HG02970 (cell line): ENCODE measurements around the gene WNT5A.

Experiments used
- ATAC-seq: cut with Tn5 transposase; IDR thresholded peaks from one replicate; pipeline ENCODE4 v1.9.1; 2021; ENCODE audit warnings: mild to moderate bottlenecking, moderate library complexity, moderate number of reproducible peaks; ENCODE audit not compliant: unreplicated experiment, low FRiP score

WNT5A gene

DNA sequence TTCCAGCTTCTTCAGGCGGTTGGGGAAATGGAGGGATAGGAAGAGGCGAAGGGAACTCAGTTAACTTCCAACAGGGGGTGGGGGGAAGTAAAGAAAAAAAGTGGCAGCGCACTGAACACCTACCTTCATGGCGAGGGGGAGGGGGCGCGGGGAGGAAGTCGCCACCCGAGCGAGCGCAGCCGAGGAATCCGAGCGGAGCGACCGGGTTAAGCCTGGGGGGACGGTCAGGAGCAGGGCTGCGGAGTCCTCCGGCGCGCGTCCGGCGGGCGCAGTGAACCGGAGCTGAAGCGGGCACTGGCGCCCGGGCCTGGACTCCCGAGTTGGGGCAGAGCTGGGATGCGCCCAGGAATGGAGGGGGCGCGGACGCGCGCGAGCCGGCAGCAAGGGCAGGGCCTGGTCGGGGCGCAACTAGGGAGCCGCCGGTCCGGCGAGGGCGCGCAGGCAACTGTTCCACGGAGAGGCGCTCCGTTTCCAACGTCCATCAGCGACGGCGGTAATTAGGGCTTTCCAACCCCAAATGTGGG lies at the start of gene WNT5A:
TSS of gene WNT5A (minus strand) at position 450 of the 524 bp plus-strand sequence. CDS start at position 129, 321 bp downstream.
- ATAC-seq: no peak

- ATAC-seq: no peak
Observed at GRCh38 chr3:55534876-55535275, 47.8 kb upstream of the WNT5A start.

DNA sequence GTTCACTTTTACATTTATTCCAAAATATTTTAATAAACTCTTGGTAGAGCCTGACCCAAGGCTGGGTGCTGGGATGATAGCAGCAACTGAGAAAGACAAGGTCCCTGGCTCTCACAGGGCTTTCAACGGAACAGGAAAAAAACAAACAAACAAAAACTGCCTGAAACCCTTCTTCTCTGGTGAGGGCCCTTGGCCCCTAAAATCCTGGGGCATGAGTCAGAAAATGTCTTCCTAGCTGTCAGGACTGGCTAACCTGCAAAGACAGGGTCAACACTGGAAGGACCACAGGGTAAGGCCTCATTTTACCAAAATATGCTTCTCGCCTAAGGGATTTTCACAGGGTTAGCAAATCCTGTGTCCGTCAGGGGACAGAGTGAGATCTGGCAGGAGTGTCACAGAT lies 45.7 kb upstream of the WNT5A start:
- ATAC-seq: no peak

DNA sequence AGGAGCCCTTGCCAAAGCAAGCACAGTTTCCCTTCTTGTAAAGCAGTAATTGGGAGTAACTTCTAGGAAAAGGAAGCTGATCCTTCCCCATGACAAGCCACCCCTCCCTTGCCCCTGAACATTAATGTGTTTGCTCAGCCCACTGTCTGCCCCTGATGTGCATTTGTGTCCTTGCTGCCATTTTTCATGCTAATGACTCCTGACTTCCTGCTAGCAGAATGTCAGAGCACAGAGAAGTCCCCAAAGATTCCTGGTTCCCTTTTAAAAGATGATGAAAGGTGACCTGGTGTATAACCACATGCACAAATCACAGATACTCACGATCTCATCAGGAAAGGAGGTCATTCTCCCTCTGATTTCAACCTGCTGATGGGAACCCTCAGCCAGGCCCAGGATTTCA lies 44.2 kb upstream of the WNT5A start:
- no peak for ATAC-seq

DNA sequence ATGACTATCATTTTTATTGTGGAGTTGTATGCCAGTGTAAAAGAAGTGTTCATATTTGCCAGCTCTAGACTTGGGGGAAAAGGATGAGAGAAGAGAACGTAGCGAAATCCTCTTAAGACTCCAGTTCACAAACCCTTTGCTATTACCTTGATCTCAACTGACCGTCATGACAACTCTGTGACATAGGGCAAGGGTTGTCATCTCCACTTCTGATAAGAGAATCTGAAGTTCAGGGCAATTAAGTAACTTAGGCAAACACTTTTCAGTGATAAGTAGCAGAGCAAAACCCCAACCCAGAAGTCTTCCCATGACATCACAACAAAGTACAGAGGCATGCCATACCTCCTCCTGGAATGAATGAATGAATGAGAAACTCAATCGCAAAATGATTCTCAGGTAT lies 40.3 kb upstream of the WNT5A start:
- ATAC-seq: no peak

DNA sequence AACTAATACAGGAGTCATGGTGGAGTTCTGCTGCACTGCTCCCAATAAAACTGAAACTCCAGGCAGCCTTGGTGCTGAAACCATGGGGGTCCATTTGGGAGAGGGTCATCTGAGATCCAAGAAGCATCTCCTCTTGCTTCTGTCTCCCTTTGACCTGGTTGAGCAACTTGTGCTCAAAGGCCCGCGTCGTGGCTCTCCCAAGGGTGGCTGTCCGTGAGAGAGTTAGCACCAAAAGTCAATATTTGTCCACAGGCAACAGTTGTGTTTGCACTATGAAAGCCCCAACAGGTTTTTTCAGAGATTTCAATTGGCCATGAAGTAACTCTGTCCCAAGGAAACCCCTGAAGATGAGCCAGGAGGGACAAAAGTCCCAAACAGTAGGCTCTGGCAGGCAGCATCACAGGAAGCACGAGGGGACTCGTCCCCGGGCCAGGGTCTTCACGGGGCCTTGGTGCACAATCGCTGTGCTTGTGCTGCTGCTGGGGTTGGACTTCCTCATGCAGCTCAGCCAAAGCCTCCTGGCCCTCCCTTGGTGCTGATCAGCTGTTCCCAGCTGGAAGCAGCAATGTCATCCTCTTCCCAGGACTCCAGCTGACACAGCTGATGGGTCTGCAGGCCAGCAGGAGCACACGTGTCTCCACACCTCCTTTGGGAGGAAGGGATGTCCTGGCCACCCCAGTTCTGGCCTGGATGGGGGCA lies 39.4 kb upstream of the WNT5A start:
- no peak for ATAC-seq

DNA sequence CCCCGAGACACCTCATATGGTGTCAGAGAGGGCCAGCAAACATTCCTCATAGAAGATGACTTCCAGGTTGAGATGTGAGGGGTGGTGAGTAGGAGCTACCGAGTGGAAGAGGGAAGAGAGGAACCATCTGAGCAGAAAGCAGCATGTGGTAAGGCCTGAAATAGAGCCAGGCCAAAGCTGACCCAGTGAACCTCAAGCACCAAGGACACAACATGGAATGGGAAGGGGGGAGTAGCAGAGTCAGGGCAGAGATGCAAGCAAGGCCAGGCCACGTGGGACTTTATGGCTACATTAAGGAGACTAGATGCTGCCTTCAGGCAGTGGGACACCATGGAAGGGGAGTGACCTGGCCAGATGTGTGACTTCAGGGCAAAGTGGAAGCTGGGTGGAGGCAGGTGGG lies 38.3 kb upstream of the WNT5A start:
- no peak for ATAC-seq

GRCh38 chr3:55524565-55525244 lies 37.6 kb upstream of the WNT5A start:
- ATAC-seq: no peak

DNA sequence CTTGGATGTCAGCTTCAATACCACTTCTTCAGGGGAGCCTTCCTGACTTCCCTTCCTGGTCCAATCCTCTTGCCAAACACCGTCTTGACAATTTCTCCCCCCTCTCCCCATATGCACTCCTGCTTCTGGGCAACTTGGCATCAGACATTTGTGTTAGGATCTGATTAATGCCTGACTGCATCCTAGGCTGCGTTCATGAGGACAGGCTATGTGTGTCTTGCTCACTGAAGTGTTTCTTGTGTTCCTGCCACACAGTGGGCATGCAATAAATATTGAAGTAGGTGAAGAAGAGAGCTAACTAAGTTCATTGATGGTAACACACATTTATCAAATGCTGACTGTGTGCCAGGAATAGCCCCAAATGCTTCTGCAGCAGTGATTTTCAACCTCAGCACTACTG lies 36.4 kb upstream of the WNT5A start:
- ATAC-seq: no peak

DNA sequence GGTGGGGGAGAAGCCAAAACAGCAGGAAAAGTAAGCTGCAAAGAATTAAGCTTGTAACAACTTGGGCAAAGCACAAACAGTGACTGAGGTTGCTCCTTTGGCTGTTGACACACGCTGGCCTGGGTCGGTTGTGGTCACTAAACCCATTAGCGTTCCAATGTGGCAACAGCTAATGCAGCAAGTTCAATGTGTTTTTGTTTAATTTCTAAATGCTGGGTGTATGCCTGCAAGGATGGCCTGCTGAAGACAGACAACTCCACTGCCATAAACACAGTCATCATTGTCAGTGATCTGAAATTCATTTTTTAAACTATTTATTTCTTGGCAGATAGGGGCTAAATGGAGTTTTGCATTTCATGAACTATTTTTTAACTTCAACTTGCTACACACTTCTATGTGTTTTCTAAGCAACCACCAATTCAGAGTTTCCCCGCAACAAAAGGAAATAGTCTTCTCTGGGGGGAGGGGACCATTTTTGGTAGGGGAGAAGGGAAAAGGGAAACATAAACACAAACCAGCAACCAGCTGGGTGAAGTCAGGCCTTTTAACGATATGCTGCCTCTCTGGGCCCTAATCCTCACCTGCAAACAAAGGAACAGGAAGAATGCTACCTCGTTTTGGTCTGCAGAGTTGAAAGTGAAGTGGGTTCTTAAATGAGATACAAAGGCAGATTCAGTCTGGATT lies 34.8 kb upstream of the WNT5A start:
- no peak for ATAC-seq

GRCh38 chr3:55521064-55521737 lies 34.1 kb upstream of the WNT5A start:
- ATAC-seq: no peak

- ATAC-seq: no peak
Observed at GRCh38 chr3:55519019-55519418, 31.9 kb upstream of the WNT5A start.

- ATAC-seq: no peak
Observed at GRCh38 chr3:55518451-55518850, 31.3 kb upstream of the WNT5A start.

DNA sequence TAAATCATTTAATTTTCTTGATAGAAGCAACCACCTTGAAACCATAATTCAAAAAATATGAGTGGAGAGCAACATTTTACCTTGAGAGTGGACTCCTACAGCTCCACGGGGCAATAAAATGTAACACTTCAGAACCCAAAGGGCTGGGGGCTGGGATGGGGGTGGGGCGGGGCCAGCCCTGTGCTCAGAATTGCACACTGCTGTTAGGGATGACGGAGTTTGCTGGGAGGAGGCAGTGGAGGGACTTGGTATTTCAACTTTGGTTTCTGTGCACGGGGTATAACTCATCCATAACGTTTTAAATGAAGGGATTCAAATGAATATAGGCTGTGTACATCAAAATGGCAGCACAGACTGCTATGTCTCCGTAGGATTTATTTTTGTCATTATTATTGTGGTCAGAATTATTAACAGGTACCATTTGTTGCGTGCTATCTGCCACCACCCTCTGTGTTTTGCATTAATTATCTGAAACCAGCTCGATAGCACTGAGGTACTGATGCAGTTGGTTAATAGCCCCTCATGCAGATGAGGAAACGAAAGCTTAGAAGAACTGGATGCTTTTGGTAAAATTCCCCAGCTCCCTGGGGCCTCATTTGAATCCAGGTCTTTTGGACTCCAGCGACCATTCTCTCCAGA lies 29.4 kb upstream of the WNT5A start:
- no peak for ATAC-seq

DNA sequence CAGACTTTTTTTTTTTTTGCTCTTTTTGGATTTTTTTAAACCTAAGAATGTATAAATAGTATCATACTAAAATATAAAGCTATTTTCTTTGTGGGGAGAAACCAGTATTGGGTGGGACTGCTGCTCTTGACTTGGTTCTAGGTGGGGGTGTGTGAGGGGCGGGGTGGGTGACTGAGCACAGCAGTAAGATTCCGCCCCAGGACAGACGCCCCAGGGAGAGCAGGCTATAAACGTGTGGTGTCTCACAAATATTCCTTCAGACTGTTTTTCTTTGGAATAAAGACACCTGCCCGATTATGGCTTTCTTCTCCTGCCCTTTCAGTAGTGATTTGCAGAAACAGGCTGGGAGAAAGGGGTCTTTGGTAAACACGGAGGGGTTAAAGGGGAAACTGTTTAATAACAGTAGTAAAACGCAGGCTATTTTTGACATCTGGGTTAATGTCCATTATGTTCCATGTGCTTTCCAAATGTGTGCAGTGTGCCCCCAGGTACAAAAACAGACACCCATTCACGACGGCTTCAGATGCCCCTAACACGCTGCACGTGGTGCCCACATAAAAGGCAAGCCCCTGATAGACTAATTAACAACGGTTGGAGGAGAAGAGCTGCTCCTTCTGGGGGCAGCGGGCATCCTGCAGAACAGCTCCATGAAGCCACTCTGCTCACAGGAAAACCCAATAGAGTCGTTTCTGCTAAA lies 28.6 kb upstream of the WNT5A start:
- ATAC-seq: no peak

GRCh38 chr3:55514962-55515361 lies 27.9 kb upstream of the WNT5A start:
- ATAC-seq: no peak

- ATAC-seq: no peak
Observed at GRCh38 chr3:55512571-55513343, 25.7 kb upstream of the WNT5A start.

DNA sequence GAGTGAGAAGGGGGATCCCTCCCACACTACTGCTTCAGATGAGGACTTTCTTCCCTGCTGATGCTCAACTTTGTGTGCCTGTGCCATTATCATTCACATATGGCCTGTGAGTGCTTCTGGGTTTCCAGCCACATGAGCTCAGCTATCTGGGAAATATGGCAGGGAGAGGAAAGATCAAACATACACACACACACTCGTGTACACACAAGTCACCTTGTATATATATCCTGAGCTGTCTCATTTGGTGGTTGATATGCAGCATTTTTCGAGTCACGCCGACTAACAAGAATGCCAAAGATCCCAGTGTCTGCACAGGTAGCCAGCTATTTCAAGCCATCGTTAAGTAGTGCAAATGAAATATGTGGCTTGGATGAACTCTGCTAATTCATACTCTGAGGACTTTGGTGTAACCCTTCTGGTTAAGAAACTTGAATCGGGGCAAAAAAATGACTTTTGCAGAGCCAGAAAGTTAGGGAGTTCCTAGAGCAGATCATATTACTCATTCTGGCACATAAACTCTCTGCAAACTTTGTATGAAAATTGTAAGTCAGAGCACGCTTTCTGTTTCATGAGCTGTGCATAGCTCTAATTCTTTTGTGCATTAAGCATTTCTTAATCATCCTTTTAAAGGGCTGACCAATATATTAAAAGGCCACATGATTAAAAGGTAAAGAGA lies 24.9 kb upstream of the WNT5A start:
- no peak for ATAC-seq

DNA sequence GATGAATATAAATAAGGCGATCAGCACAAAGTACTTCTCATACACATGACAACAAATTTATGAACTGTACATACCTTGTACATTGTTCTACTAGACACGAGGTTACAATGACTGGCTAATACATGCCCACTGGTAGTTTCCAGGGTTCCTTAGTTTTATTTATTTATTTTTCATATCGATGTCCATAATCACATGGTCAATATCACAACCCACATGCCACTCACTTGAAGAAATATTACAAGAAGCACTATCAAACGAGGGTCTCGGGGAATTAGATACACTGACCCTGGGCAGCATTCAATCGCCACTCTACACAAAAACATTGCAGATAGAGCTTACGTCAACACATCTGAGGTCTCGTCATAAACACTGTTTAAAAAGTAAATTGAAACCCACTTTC lies 21.2 kb upstream of the WNT5A start:
- no peak for ATAC-seq
